Endothelial cell of umbilical vein (primary cell): ENCODE data around the gene SLC5A6. TPM values are rescaled to one million over a fixed set of nuclear protein-coding genes. Genes with fewer than 3 reads are reported as not detected.

Experiments
- BruUV-seq: library from RNA; stranded (reverse); fragments of 400-500 nt; replicated peaks from 2 replicates; lab custom pipeline; 2021; lab: Mats Ljungman, UMichigan
- CTCF ChIA-PET: fragments of 300-600, 350-600 bp; sonication (Branson Sonifier 250); formaldehyde crosslinking; loops from one replicate; lab custom pipeline; 2021; ENCODE audit warnings: antibody characterized with exemption, inconsistent platforms; lab: Charles Lee
- POLR2A ChIA-PET: fragments of 300-600, 350-600 bp; sonication (Branson Sonifier 250); formaldehyde crosslinking; loops from one replicate; lab custom pipeline; 2021; ENCODE audit warnings: antibody characterized with exemption, inconsistent platforms; lab: Charles Lee
- DNase-seq: peaks from one replicate; pipeline ENCODE4 v3.0.0-alpha.2; 2011; ENCODE audit warnings: low read depth, low spot score
- FAIRE-seq: peaks from 2 replicates; lab custom pipeline; 2011; peaks lifted over from hg19 to GRCh38; lab: Jason Lieb, UNC
- H2AFZ ChIP-seq: 2 replicates; pipeline ENCODE4 v1.6.0; 2012; ENCODE audit warnings: low read depth, low read length, control low read depth, inconsistent platforms
- H3K27ac ChIP-seq: 2 replicates; pipeline ENCODE4 v1.5.1; 2011; ENCODE audit warnings: low read depth, mild to moderate bottlenecking, control low read depth, low read length, moderate library complexity; ENCODE audit not compliant: insufficient read depth
- H3K27me3 ChIP-seq, 2 experiments: 2 replicates each; pipeline versions ENCODE4 v1.6.0 to v1.6.1; 2011; ENCODE audit warnings: low read length in 2 of 2, mixed read lengths in 1 of 2; ENCODE audit not compliant: control insufficient read depth in 2 of 2, insufficient read depth in 2 of 2
- H3K36me3 ChIP-seq, 2 experiments: 2 replicates in 1 of 2; 3 replicates in 1 of 2; pipeline ENCODE4 v1.5.1; 2011; ENCODE audit warnings: low read length in 2 of 2, mild to moderate bottlenecking in 1 of 2, moderate library complexity in 1 of 2; ENCODE audit not compliant: control insufficient read depth in 2 of 2, insufficient read depth in 2 of 2; ENCODE audit errors: extremely low read depth in 1 of 2
- H3K4me1 ChIP-seq: 3 replicates; pipeline ENCODE4 v1.5.1; 2011; ENCODE audit warnings: mild to moderate bottlenecking, low read length; ENCODE audit not compliant: control insufficient read depth, insufficient read depth; ENCODE audit errors: extremely low read depth
- H3K4me2 ChIP-seq: 2 replicates; pipeline ENCODE4 v1.6.1; 2011; ENCODE audit warnings: low read length, control low read depth, mixed read lengths; ENCODE audit not compliant: insufficient read depth
- H3K4me3 ChIP-seq, 3 experiments: fragments of 200-600 bp in 1 of 3; sonication (generic), shearing (Covaris generic) in 1 of 3; replicated peaks in 1 of 3; 2 replicates each; pipeline ENCODE4 v1.5.1; 2011 to 2016; ENCODE audit warnings: control low read depth in 3 of 3, low read length in 3 of 3, mild to moderate bottlenecking in 2 of 3, inconsistent platforms in 1 of 3, low read depth in 1 of 3, moderate library complexity in 1 of 3; ENCODE audit not compliant: insufficient read depth in 1 of 3
- H3K79me2 ChIP-seq: 2 replicates; pipeline ENCODE4 v1.6.0; 2012; ENCODE audit warnings: low read length, inconsistent platforms; ENCODE audit not compliant: control insufficient read depth, insufficient read depth
- H3K9ac ChIP-seq: replicated peaks from 2 replicates; pipeline ENCODE3; 2011; ENCODE audit warnings: low read length, control low read depth; ENCODE audit not compliant: insufficient read depth; ENCODE audit errors: extremely low read depth
- H3K9me1 ChIP-seq: replicated peaks from 3 replicates; pipeline ENCODE4 v1.6.0; 2011; ENCODE audit warnings: mild to moderate bottlenecking, low read length; ENCODE audit not compliant: control insufficient read depth, insufficient read depth; ENCODE audit errors: extremely low read depth
- H3K9me3 ChIP-seq: replicated peaks from 2 replicates; pipeline ENCODE4 v1.5.1; 2012; ENCODE audit warnings: low read length, inconsistent platforms; ENCODE audit not compliant: control insufficient read depth, insufficient read depth
- H4K20me1 ChIP-seq: replicated peaks from 2 replicates; pipeline ENCODE3; 2011; ENCODE audit warnings: mild to moderate bottlenecking, low read length; ENCODE audit not compliant: control insufficient read depth, insufficient read depth; ENCODE audit errors: extremely low read depth
- FOS ChIP-seq: IDR thresholded peaks from 2 replicates; pipeline ENCODE4 v1.6.1; 2011; ENCODE audit warnings: mild to moderate bottlenecking, low read length, moderate library complexity, borderline replicate concordance; ENCODE audit not compliant: insufficient read depth
- JUN ChIP-seq: IDR thresholded peaks from 2 replicates; pipeline ENCODE4 v1.6.1; 2011; ENCODE audit warnings: borderline replicate concordance, low read depth; ENCODE audit not compliant: insufficient read length, insufficient read depth
- MAX ChIP-seq: IDR thresholded peaks from 2 replicates; pipeline ENCODE4 v1.6.1; 2011; ENCODE audit not compliant: insufficient read depth, insufficient read length
- POLR2A ChIP-seq: IDR thresholded peaks from 2 replicates; pipeline ENCODE4 v1.6.1; 2012; ENCODE audit warnings: low read depth, mild to moderate bottlenecking, control low read depth, low read length
- POLR2AphosphoS5 ChIP-seq: IDR thresholded peaks from 2 replicates; pipeline ENCODE4 v1.6.1; 2012; ENCODE audit warnings: low read depth, mild to moderate bottlenecking, control low read depth, low read length, moderate library complexity; ENCODE audit not compliant: insufficient read depth
- dilution Hi-C: fragments of 300-500 bp; cut with MboI; formaldehyde crosslinking; loops from one replicate; pipeline ENCODE4 v1.15.0; 2019; ENCODE audit warnings: low sequenced_read_pairs; ENCODE audit not compliant: extremely low pct_ligation_motif_present
- intact Hi-C: fragments of 100-400 bp; cut with micrococcal nuclease; formaldehyde crosslinking; loops from one replicate; pipeline ENCODE4 v1.10.0; 2022
- polyA plus RNA-seq, 4 experiments: library from polyadenylated mRNA; depleted of rRNA in 3 of 4; stranded (reverse) in 3 of 4; unstranded in 1 of 4; fragments of >200 nt; gene quantifications; 2 replicates each; pipeline versions ENCODE4 v1.2.1 to v1.2.3, GENCODE V29; 2011 to 2012; ENCODE audit warnings: missing spikeins in 1 of 4
- total RNA-seq: library from RNA; stranded (reverse); gene quantifications from 2 replicates; pipeline ENCODE4 v1.2.3, GENCODE V29; 2021

Gene SLC5A6
- total and polyA plus RNA-seq, 2 donors (not counting 3 experiments of a cell fraction or from before 2014, with no cell fraction given): 52.0 to 92.5 TPM

GRCh38 chr2:27174638-27175037, 37.4 kb downstream of the SLC5A6 start:
- Histone ChIP-seq H3K9me1 (no peaks in the 10 kb centered on the region), H2AFZ (no peak overlapping the region), H3K4me1 (no peaks in the 10 kb centered on the region), H4K20me1 (no peaks in the 10 kb centered on the region), H3K4me2 (no peak overlapping the region), H3K27me3 (peaks cover 30 to 34% of the 10 kb centered on the region in 2 experiments), H3K36me3 (no peaks in the 10 kb centered on the region), H3K79me2 (no peaks in the 10 kb centered on the region), H3K9ac (no peak overlapping the region), H3K4me3 (no peak overlapping the region), H3K27ac (no peak overlapping the region), H3K9me3 (no peaks in the 10 kb centered on the region)
- DNase-seq (no peak), FAIRE-seq (no peak)
- no TSS peak for BruUV-seq
- dilution Hi-C loops: no loop called here
- intact Hi-C loops: loop anchor here (5.0 kb wide), 1 partner anchor 77 kb away; no protein-coding TSS in a partner anchor
- TF ChIP-seq MAX (no peak), JUN (no peak), POLR2AphosphoS5 (no peak), POLR2A (no peak)
- ChIA-PET CTCF (interaction anchor here (0.9 to 2.4 kb wide), 7 partner anchors 8 to 105 kb away, joined by 3 to 14 read pairs (median 5); no protein-coding TSS in a partner anchor), POLR2A (no interaction called here)

- dilution Hi-C loops (no loop called here), intact Hi-C loops (loop anchor here (5.0 kb wide), 1 partner anchor 74 kb away; no protein-coding TSS in a partner anchor)
- FAIRE-seq (no peak), DNase-seq (no peak)
- H3K27ac ChIP-seq: no peak overlapping the region
- H3K9me3 ChIP-seq: no peaks in the 10 kb centered on the region
- no peak overlapping the region for H3K4me2 ChIP-seq
- TF ChIP-seq MAX: no peak
- TF ChIP-seq JUN: no peak
- TF ChIP-seq FOS: no peak
- TF ChIP-seq POLR2A: no peak
- no peak overlapping the region for H3K9ac ChIP-seq
- no peak overlapping the region for H3K4me3 ChIP-seq
- CTCF ChIA-PET: interaction anchor here (1.0 to 3.7 kb wide), 6 partner anchors 12 to 108 kb away, joined by 3 to 38 read pairs (median 14); no protein-coding TSS in a partner anchor
- peaks cover 24 to 34% of the 10 kb centered on the region in 2 experiments for H3K27me3 ChIP-seq
- no peaks in the 10 kb centered on the region for H3K4me1 ChIP-seq
- no peaks in the 10 kb centered on the region for H3K36me3 ChIP-seq
- BruUV-seq: no TSS peak
- H4K20me1 ChIP-seq: no peaks in the 10 kb centered on the region
- POLR2A ChIA-PET: no interaction called here
- H3K9me1 ChIP-seq: no peaks in the 10 kb centered on the region
- no peaks in the 10 kb centered on the region for H3K79me2 ChIP-seq
- no peak overlapping the region for H2AFZ ChIP-seq
Observed at GRCh38 chr2:27171351-27171848, 40.7 kb downstream of the SLC5A6 start.
